ENCODE data around the gene SEZ6L2.
A peak's percentile ranks its signal among the peaks of the same experiment; 100 is the strongest.
"Not testable (repeated sequence)": the region's sequence is repeated elsewhere in the genome, so short reads cannot be mapped to it uniquely, and the experiment has no call there.

The SEZ6L2 gene

GRCh38 chr16:29881050-29881449, 18.3 kb downstream of the SEZ6L2 start:
- DNase-seq, result no peak

- no peak for DNase-seq
These were observed 21.2 kb downstream of the SEZ6L2 start for GRCh38 chr16:29878172-29878571.

- peak in 2 of 5 donors; percentile 32 to 59 for DNase-seq
These were observed 21.9 kb downstream of the SEZ6L2 start for GRCh38 chr16:29877266-29877961.

- peak in 1 of 5 donors; percentile 28 for DNase-seq
These were observed 22.6 kb downstream of the SEZ6L2 start for GRCh38 chr16:29876594-29877249.

GRCh38 chr16:29876217-29876593, 23.1 kb downstream of the SEZ6L2 start:
- no peak for DNase-seq

- no peak for DNase-seq
These were observed 24.1 kb downstream of the SEZ6L2 start for GRCh38 chr16:29875206-29875605.

GRCh38 chr16:29873319-29873718, 26.0 kb downstream of the SEZ6L2 start:
- DNase-seq, result no peak

- DNase-seq, result no peak
These were observed 27.4 kb downstream of the SEZ6L2 start for GRCh38 chr16:29871822-29872546.

- not testable (repeated sequence) for DNase-seq
These were observed 30.3 kb downstream of the SEZ6L2 start for GRCh38 chr16:29869067-29869466.

- DNase-seq, result no peak
These were observed 30.8 kb downstream of the SEZ6L2 start for GRCh38 chr16:29868396-29869009.

- DNase-seq, result no peak
These were observed 35.1 kb downstream of the SEZ6L2 start for GRCh38 chr16:29864205-29864604.

GRCh38 chr16:29863669-29863984, 35.7 kb downstream of the SEZ6L2 start:
- no peak for DNase-seq

GRCh38 chr16:29862884-29863668, 36.3 kb downstream of the SEZ6L2 start, which contains the start of gene CDIPT:
CDIPT (minus strand) TSS chr16:29863226; CDS start chr16:29862857, 369 bp downstream.
- peak; percentile 84 to 96 (median 90) for DNase-seq

- no peak for DNase-seq
These were observed 36.9 kb downstream of the SEZ6L2 start for GRCh38 chr16:29862383-29862883.

GRCh38 chr16:29860218-29860617, 39.1 kb downstream of the SEZ6L2 start:
- DNase-seq, result no peak

GRCh38 chr16:29858974-29859373, 40.4 kb downstream of the SEZ6L2 start:
- DNase-seq, result no peak

- DNase-seq, result no peak
These were observed 41.1 kb downstream of the SEZ6L2 start for GRCh38 chr16:29858149-29858849.

- no peak for DNase-seq
These were observed 42.1 kb downstream of the SEZ6L2 start for GRCh38 chr16:29857133-29857760.

- no peak for DNase-seq
These were observed 44.7 kb downstream of the SEZ6L2 start for GRCh38 chr16:29854520-29855100.

GRCh38 chr16:29852654-29853053, 46.7 kb downstream of the SEZ6L2 start:
- DNase-seq, result no peak

GRCh38 chr16:29850998-29851397, 48.4 kb downstream of the SEZ6L2 start:
- no peak for DNase-seq

All from T-helper 1 cell (primary cell).